Activated T-cell treated with anti-CD3 and anti-CD28 coated beads for 1 hour (primary cell): ENCODE data around the gene CLCF1.

Experiments
- DNase-seq: peaks from one replicate; pipeline ENCODE4 v3.0.0-alpha.2; 2020; ENCODE audit warnings: low read depth

Gene CLCF1

DNA sequence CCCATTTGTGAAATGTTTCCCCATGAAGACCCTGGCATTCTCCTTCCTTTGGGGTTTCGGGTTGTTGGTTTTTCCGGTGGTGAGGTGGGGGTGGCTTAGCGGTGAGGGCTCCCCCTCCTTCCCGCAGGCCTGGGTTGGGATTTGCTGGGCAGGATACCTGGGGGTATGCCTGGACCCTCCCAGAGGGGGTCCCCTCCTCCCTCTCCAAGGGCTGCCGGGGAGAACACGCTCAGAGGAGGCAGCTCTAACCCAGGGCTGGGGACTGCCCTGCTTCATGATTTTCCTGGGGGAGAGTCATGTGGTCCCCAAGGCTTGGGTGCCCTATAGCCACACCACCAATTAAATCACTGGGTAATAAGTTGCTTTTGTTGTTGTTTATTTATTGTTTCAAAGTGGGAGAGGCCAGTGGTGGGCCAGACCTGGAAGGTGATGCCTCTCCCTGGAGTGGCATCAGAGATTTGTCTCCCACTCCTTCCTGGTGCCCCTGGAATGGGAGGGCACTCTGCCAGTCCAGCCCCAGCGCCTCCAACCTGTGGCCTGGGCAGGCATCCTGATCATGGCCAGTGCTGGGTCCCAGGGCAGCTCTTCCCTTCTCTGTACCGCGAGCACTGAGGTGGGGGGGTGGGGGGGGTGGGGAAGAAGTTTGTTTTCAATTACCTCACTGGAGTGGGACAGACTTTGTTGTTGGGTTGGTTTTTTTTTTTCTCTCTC is 1.3 kb upstream of the CLCF1 start:
- no peak for DNase-seq

DNA sequence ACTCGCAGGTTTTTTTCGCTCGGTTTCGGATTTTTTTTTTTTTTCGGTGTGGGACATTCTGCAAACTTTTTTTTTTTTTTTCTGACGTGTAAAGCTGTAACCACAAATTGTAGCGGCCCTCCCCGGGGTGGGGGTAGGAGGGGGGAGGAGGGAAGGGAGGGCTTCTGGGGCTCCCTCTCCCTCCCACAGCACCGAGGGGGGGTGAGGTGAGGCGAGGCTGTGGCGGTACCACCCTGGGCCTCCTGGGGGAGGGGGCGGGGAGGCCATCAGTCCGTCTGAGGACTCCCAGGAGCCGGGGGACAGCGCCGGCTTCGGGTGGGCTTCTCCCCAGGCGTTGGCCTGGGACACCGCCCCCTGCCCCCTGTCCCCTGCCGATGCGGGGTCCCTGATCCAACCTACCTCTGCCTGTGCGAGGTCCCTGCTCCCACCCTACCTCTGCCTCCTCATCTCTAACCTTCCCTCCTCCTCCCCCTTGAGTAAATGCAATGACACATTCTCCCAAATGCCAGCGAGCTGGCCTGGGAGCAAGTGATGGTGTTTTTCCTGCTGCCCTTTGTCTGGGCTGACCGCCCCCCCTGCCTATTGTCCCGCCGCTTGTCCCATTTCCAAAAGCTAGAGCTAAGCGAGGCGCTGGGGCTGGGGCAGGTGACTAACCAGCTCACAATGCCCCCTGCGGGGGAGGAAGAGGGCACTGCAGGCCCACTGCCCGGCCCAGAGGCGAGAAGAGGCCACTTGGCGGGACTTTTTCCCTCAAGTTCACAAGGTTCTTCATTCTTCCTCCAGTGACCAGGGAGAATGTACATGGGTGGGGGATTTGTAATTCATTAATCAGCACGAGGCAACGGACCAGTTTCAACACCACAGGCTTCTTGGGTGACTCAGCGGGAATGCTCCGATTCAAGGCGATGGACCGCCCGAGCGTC is 511 bp upstream of the CLCF1 start:
- DNase-seq: peak; percentile 61

DNA sequence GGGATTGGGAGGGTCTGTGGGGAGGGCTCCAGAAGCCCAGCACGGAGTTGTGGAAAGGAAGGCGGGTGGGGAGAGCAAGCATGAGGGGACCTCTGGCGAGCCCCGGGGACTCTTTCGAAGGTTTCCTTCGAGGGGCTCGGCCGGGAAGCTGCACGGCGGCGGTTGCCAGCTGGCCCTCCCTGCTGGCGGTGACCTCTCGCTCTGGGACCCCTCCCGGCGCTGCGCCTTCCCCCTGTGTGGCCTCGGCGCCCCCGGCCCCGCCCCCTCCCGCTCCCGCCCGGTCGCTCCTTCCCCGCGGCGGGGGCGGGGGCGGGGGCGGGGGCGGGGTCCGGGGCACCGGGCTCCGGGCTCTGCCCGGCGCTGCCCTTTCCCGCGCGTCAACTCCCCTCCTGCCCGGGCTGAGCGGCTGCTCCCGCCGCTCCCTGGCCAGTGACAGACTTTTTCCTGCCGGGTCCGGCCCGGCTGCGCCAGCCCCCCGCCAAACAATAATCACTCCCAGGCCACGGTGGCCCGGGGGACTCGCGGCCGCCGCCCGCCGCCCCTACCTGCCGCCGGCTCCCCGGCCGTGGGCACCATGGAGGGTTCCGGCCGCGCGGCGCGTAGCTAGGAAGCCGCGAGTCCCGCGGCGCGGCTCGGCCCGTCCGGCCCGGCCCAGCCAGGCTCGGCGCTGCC is 941 bp downstream of the CLCF1 start:
- DNase-seq: no peak

DNA sequence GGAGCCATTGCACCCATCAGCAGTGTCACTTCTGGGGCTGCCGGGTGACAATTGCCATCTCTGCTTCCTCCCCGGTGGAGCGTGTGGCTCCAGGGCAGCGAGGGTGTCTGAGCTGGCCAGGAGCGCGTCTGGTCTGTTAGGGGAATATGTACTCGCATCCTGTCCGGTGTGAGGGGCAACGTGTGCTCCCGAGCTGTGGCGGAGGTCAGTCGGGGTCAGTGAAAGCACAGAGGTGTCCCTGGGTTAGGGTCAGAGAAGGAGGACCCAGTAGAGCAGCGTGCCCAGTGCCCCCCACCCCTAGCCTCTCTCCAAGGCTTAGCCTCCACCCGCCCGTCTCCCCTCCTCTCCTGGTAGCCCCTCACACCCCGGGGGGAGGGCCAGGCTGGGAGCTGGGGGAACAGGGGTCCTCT is 1.5 kb downstream of the CLCF1 start:
- no peak for DNase-seq

DNA sequence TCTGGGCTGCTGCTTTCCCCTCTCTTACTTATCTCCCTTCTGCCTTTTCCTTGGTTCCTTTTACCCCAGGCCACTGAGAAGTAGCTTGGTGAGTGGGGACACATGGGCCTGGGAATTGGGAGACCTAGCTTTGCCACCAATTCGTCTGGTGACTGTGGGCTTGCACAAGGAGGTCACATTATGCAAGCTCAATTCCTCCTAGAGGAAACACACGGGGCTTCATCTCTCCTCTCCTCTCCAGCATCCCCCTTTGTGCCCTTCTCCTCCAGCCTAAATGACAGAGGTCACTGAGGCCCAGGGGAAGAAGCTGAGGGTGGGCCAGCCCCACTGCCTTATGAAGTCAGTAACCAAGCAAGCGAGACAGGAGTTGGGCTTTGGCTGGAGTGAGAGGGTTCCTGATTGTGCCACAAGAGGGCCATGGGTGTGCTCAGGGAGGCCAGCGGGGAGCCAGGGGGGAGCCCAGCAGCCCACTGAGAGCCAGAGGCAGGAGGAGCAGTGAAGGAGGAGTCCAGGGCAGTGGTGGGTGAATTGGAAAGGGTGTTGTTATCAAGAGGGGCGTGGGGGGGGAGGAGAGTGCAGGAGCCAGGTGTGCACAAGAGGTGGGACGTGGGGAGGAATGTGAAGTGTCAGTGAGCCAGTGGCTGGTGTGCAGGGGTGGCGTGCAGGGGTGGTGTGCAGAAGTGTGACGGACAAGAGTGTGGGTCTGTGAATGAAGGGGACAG is 2.0 kb downstream of the CLCF1 start:
- no peak for DNase-seq

DNA sequence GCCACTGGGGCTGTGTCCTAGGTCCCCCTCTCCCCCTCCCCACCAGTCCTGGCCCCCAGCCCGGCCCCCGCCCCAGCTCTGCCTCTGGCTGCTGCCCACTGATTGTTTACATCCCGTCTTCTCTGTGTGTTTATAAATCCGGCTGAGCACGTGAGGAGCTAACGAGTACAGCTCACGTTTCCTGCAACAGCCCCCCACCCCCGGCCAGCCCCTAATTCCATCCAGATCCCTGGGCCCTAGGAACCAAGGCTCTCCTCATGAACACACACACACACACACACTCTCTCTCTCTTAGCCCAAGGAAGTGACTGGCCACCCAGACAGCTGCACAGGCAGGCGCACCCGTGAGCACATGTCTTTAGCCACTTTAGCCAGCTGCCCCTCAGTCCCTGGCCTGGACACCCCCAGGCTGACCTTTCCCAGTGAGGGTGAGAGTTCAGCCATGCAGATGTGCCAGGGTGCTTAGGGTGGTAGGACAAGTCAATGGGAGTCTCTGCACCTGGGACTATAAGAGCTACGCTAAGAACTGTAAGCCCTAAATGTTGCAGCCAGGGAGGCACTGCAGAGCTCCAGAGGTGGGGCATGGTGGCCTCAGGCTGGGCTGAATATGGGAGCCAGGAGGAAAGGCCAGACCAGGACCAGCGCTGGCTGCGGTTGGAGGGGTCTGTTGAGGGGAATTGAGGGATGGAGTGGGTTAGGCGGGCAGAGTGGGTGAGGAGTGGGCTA is 2.9 kb downstream of the CLCF1 start:
- no peak for DNase-seq

DNA sequence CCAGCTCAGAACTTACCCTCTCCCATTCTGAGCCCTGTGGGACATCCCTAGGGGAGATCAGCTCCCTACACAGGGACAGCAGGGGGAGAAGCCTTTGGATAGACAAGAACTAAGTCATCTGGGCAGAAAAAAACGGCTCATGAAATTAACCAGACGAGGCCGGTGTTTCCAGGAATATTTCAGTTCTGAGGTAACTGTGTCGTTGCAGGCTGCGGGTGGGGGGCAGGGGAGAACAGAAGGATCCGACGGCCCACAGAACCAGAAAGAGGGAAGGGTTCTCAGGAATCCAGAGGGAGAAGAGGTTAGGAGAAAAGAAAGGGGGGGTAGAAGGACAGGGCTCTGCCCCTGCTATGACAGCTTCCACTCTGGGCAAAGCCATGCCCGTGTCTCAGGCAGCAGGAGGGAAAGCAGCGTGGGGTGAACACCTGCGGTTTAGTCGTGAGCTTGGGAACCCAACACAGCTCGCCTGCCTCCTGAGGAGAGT is 3.6 kb downstream of the CLCF1 start:
- DNase-seq: no peak

DNA sequence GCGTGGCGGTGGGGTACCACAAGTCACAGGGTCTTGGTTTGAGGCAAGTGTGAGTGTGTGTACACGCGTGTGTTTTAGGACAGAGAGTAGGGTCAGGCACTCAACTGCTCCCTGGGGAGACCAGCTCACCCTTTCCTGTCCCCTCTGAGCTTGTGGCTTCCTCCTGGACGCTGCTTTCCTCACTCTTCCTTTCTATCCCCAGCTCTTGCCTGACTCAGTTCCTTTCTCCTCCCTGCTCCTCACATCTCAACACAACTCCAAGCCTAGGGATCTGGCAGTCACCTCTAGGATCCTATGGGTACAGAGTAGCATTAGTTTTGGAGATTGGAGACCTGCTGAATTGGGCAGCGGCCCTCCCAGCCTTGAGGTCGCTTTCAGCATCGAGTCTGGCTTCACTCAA is 4.1 kb downstream of the CLCF1 start:
- DNase-seq: no peak

DNA sequence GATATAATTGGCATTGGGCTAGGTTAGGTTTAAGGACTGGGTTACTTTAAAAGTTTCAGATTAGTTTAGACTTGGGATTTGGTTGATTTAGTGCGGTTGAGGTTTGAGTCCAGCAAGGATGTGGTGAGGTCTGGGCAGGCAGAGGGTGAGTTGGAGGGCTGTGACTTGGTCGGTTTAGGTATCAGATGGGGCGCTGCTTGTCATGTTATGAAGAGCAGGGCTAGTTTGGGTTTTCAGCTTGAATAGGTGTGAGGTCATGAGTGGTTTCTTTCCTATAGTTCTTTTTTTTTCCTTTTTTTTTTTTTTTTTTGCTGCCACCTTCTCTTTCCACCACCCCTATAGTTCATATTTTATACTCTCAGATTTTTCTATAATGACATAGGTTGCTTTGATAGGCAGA is 4.8 kb downstream of the CLCF1 start:
- no peak for DNase-seq

DNA sequence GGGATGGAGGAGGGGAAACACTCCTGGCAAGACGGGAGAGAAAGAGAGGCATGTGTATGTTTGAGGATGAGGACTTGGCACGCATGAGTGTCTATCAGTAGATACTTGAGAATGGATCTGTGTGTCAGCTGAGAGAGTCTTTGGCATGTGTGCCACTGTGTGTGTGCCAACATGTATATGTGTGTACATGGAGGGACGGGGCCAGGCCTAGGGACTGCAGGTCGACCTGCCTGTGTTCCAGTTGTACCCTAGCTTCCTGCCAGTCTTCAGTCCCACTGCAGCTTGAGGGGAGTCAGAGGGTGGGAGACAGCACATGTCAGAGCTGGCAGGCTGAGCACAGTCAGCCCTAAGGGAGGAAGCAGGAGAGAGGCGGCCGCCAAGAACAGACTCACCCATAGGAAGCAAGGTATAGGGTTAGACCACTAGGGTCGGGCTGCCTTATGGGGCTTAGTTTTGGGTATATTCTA is 5.6 kb downstream of the CLCF1 start:
- no peak for DNase-seq

DNA sequence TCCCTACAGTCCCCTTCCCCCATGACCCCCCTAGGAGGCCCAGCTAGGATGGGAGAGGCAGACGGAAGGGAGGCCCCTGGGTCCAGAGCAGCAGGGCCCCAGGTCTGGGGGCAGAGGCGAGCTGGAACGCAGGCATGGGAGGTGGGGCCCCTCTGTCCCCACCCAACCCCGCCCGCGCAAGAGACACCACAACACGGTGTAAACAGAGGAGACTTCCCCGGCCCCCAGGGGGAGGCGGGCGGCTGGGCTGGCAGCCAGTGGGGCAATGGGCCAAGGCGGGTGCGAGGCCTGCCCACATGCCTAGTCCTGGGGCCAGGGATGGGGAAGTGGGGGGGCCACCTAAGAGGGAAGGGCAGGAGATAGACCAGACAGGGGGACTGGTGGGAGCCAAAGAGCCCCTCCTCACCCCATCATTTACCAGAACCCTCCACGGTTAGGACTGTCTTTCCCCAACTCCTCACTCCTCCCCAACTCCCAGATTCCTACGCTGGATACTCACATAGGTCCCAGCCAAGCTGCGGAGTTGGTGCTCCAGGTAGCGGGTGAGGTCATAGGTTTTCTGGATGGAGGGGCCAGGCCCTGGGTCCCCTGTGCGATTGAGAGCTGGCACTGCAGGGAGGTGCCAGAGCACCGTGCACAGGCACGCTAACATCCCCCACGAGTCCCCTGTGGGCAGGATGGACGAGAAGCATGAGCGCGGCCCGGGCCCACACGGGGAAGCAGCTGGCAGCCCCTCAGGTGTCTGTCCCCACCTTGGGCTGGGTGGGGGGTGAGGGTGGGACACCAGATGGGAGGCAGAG is 6.2 kb downstream of the CLCF1 start:
- DNase-seq: no peak

DNA sequence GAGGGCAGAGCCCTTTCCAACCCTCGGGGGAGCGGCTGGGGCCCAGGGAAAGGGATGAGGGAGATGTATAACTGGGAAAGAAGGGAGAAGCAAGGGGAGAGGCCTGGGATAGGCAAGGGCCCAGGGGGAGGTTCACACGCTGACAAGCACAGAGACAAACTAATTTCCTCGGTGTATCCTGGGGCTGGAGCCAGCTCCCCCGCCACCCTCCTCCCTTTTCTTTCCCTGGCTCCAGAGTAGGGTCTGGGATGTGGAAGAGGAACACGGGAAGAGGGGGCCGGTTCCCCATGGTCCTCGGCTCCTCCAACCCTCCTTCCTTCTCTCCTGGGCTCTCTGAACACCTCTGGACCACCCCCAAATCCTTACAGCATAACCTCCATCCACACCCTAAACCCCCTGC is 6.9 kb downstream of the CLCF1 start:
- no peak for DNase-seq

DNA sequence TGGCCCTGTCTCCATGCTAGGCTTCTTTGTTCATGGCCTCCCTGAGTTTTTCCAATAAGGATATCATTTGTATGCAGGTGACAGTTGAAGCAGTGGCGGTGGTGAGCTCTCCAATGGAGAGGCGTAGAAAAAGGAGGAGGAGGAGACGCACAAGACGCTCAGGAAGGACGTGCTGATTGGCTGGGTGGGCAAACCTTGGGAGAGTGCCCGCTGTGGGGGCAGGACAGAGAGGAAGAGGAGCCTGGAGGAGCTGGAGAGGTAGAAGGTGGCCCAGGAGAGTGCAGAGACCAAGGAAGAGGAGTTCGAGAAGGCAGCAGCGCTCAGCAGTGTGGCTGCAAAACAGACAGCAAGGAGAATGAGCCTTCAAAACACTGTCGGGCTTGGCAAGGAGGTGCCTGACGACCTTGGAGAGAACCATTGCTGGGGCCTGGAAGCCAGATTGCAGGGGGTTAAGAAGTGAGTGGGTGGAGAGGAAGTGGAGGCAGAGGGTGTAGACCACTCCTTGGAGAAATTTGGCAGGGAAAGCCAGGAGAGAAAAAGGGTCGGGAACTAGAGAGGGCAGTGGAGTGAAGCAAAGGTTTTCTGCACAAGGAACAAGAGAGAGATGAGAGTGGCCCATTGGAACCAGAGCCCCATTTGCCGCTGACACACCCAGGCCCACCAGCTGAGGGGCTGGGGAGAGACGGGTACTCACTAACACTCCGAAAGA is 7.5 kb downstream of the CLCF1 start:
- DNase-seq: no peak

DNA sequence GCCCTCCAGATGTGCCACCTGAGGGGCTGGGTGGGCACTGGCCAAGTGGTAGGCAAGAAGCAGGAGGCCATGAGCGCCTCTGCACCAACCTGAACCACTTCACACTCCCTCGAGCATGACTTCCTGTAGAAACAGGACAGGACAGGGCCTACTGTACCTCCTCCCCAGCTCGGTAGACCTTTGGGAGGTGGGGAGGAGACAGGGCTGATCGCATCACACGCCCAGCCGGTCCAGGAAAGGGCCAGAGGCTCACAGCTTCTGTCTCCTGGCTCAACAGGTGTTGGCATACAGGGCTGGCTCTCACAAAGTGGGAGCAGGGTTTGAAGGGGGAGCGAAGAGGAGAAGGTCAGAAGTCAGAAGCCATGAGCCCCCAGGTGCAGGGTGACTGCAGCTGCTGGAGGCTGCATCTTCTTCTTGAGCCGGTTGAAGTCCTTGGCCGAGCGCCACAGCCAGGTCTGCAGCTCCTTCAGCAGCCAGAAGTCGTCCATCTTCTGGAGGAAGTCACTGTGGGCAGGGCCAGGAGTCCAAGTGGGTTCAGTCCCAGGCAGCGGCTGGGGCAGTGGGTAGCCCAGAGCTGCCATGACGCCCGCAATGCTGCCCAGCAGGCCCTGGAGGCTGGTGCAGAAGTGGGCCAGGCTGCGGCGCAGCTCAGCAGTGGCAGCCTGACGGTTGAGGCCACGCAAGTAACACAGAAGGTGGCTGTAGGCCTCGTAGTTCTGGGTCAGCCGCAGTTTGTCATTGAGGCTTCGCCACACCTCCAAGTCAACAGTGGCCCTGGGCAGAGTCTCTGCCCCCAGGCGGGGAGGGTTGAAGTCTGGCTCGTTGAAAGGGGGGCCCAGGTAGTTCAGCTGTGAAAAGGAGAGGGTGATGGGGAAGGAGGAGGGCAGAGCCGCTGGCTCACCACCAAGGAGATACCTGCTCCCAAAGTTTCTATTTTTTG is 8.3 kb downstream of the CLCF1 start:
- DNase-seq: no peak

DNA sequence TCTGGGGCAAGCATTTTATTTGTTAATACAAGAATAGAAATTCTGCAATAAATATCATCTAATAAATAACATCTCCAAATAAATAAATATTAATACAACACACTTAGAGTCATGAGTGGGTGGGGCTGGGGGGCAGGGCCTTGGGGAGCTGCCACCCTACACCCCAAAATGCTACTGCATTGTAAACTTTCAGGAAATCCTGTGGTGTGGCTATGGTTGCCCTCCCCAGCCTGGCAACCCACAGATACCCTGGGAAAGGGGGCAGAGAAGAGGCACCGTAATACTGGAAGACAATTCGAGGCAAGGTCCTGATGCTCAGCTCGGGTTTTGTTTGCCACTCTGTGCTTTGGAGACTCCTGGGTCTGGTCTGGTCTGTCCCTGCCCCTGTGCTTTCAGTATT is 9.2 kb downstream of the CLCF1 start:
- DNase-seq: no peak

DNA sequence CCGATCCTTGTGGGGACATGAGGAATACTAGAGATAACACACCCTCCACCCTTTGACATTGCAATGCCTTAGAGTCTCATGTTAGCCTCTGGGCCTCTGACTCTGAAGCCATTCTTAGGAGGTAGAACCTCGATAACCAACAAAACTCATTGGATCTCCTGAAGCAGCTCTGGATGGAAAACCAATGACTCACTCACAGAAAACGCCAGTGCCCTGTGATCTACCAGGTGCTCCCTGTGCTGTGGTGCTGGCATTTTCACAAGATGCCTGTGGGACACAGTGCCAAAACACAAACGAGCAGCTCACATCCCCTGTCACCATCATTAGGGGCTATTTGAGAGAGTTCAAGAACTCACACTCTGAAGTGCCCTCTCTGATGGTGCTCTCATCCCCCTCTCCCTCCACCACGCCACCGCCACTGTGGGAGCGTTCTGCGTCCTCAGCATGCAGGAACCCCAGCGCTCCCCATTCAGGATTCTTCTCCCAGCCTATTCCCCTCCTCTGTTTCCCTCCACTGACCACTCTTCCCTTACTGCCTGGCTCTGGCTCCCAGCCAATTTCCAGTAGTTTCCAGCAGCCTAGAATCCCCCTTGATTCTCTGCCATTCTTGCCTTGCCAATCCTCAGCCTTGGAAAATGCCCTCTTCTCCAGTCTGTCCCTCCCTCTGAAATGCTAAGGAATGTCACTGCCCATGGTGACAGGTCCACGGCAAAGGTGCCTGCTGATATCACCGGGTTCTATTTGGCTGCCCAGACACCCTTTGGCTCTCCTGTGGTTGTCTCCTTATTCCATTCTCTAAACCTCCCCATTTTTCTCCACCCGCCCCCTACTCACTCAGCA is 15.3 kb downstream of the CLCF1 start:
- no peak for DNase-seq

DNA sequence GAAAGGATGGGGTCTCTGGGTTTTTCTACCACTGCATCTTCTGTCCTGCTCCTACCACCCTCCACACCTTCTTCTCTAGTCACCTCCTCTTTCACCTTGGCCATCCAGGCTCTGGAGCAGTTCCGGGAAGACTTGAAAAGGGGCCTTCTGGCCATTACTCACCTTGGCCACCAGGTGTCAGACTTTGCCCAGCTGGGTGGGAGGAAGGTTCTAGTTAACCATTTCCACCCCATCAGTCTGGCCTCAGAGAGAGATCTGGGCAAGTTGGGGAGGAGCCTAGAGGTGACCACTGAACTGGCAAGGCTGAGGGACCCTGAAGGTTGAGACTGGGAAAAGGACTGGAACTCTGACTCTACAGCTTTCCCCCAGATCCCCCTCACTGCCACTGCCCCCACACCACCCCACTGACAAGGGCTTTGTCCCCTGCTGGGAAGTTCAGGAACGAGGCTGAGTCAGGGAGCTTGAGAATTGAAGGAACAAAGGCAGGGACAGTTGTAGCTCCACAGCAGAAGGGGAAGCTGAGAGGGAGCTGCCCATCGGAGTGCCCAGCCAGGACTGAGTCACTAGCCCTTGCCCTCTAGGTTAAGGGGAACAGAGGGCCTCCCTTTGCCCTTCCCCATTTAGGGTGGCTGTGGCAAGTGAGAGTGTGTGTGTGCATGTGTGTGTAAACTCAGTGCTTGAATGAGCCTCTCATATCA is 16.4 kb downstream of the CLCF1 start:
- DNase-seq: peak; percentile 53
